Osteocyte (in vitro differentiated cells): ENCODE data around the gene SLC13A3. TPM values are rescaled to one million over a fixed set of nuclear protein-coding genes. Genes with fewer than 3 reads are reported as not detected.

ENCODE experiments used
- DNase-seq: peaks from one replicate; pipeline ENCODE4 v3.0.0; 2021; ENCODE audit warnings: mixed read lengths; ENCODE audit not compliant: unreplicated experiment; ENCODE audit errors: extremely low spot score
- H3K27ac Mint-ChIP-seq: one replicate; pipeline ENCODE4 v1.8.0; 2021; ENCODE audit warnings: mild to moderate bottlenecking, mixed read lengths; ENCODE audit not compliant: unreplicated experiment
- H3K27me3 Mint-ChIP-seq: one replicate; pipeline ENCODE4 v1.8.0; 2021; ENCODE audit warnings: mixed read lengths; ENCODE audit not compliant: unreplicated experiment
- H3K36me3 Mint-ChIP-seq: one replicate; pipeline ENCODE4 v1.8.0; 2021; ENCODE audit warnings: mixed read lengths; ENCODE audit not compliant: unreplicated experiment
- H3K4me1 Mint-ChIP-seq: one replicate; pipeline ENCODE4 v1.8.0; 2021; ENCODE audit warnings: mixed read lengths; ENCODE audit not compliant: unreplicated experiment
- H3K4me3 Mint-ChIP-seq: one replicate; pipeline ENCODE4 v1.8.0; 2021; ENCODE audit warnings: mild to moderate bottlenecking, moderate library complexity, mixed read lengths; ENCODE audit not compliant: unreplicated experiment
- H3K9me3 Mint-ChIP-seq: one replicate; pipeline ENCODE4 v1.8.0; 2021; ENCODE audit warnings: mixed read lengths; ENCODE audit not compliant: unreplicated experiment
- total RNA-seq: library from RNA; stranded (reverse); gene quantifications from 2 replicates; pipeline ENCODE4 v1.2.1, GENCODE V29; 2021
- TF ChIP-seq, protein P1 (sequence below): fragments of 200-600 bp; sonication (generic); IDR thresholded peaks from 2 replicates; pipeline ENCODE4 v1.5.0; 2021; ENCODE audit warnings: antibody characterized with exemption, mild to moderate bottlenecking, moderate library complexity

The SLC13A3 gene
- total RNA-seq, 1 donor from 2014 or later, result 1.8 TPM

DNA sequence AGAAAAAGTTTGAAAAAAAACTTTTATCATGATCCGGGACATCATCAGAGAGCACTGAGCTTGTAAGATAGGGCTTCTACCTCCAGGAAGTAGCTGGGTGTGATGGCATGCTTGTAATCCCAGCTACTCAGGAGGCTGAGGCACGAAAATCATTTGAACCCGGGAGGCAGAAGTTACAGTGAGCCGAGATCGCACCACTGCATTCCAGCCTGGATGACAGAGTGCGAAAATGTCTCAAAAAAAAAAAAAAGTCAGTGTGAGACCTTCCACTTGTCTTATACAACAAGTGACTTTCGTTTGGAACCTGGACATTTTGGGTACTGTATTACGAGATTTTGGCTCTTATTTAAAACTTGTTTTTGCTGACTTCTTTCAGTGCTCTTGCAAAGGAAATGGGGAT lies 5.9 kb upstream of the SLC13A3 start:
- no peaks in the 10 kb centered on the region for H3K36me3 Mint-ChIP-seq
- peaks cover 15% of the 10 kb centered on the region for H3K27me3 Mint-ChIP-seq
- H3K27ac Mint-ChIP-seq, result no peak overlapping the region
- peaks cover 16% of the 10 kb centered on the region for H3K9me3 Mint-ChIP-seq
- TF ChIP-seq, protein P1, sequence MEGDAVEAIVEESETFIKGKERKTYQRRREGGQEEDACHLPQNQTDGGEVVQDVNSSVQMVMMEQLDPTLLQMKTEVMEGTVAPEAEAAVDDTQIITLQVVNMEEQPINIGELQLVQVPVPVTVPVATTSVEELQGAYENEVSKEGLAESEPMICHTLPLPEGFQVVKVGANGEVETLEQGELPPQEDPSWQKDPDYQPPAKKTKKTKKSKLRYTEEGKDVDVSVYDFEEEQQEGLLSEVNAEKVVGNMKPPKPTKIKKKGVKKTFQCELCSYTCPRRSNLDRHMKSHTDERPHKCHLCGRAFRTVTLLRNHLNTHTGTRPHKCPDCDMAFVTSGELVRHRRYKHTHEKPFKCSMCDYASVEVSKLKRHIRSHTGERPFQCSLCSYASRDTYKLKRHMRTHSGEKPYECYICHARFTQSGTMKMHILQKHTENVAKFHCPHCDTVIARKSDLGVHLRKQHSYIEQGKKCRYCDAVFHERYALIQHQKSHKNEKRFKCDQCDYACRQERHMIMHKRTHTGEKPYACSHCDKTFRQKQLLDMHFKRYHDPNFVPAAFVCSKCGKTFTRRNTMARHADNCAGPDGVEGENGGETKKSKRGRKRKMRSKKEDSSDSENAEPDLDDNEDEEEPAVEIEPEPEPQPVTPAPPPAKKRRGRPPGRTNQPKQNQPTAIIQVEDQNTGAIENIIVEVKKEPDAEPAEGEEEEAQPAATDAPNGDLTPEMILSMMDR, result no peak
- DNase-seq, result no peak
- H3K4me1 Mint-ChIP-seq, result no peaks in the 10 kb centered on the region
- H3K4me3 Mint-ChIP-seq, result no peak overlapping the region

DNA sequence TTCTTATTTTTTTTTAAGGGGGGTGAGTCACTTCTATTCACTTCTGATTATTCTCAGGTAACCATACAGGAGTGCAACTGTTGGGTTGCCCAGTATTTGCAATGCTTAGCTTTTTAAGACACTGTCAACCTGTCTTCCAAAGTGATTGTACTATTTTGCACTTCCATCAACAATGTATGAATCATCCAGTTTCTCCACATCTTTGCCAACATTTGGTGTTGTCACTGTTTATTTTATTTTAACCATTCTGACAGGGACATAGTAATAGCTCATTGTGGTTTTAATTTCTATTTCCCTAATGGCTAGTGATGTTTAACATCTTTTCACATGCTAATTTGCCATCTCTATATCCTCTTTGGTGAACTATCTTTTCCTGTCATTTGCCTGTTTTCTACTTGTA lies 1.4 kb upstream of the SLC13A3 start:
- Mint-ChIP-seq H3K4me1 (no peaks in the 10 kb centered on the region), H3K4me3 (no peak overlapping the region), H3K36me3 (no peaks in the 10 kb centered on the region), H3K27ac (no peak overlapping the region), H3K9me3 (peaks cover 4% of the 10 kb centered on the region), H3K27me3 (peaks cover 46% of the 10 kb centered on the region)
- TF ChIP-seq, protein P1, result no peak
- DNase-seq, result no peak

DNA sequence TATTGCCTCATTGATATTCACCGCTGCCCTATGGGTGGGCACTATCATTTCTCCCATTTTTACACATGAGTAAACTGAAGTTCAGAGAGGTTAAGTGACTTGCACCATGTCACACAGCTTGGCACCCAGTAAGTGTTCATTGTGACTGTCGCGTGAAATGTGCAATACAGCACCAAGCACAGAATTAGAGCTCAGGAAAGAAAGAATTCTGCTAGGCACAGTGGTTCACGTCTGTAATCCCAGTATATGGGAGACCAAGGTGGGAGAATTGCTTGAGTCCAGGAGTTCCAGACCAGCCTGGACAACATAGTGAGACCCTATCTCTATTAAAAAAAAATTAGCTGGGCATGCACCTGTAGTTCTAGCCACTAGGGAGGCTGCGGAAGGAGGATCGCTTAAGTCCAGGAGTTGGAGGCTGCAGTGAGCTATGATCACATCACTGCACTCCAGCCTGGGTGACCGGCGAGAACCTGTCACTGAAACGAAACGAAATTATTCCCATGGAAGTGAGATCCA lies 626 bp downstream of the SLC13A3 start:
- H3K27ac Mint-ChIP-seq, result no peak overlapping the region
- H3K27me3 Mint-ChIP-seq, result peaks cover 58% of the 10 kb centered on the region
- no peak overlapping the region for H3K4me3 Mint-ChIP-seq
- no peak for DNase-seq
- H3K36me3 Mint-ChIP-seq, result no peaks in the 10 kb centered on the region
- H3K4me1 Mint-ChIP-seq, result no peaks in the 10 kb centered on the region
- no peaks in the 10 kb centered on the region for H3K9me3 Mint-ChIP-seq
- TF ChIP-seq, protein P1, result no peak

DNA sequence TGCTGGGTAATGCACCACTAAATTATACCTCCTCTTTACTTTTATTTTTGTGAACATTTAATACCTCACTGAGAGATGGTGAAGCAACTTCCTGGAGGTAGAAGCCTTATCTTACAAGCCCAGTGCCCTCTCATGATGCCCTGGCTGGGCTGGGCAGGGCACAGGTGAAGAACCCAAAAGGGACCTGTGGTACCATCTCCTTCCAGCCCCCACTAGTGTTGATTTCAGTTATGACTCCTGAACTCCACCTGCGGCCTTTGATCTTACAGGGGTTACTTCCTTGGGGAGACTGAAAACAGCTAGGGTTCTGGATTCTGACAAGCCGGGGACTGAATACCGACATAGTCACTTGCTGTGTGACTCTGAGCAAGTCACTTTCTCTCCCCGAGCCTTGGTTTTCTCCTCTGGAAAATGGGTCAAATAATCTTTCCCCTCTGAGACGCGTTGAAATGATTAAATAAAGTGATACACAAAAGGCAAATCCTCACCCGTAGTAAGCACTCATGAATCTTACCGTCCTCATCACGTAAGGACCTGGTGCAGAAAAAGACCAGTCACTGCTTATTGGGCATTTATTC lies 1.2 kb downstream of the SLC13A3 start:
- peak; percentile 54 for DNase-seq
- Mint-ChIP-seq H3K27me3 (peaks cover 64% of the 10 kb centered on the region), H3K9me3 (no peaks in the 10 kb centered on the region), H3K4me3 (no peak overlapping the region), H3K27ac (no peak overlapping the region), H3K4me1 (no peaks in the 10 kb centered on the region), H3K36me3 (no peaks in the 10 kb centered on the region)
- TF ChIP-seq, protein P1, result no peak

DNA sequence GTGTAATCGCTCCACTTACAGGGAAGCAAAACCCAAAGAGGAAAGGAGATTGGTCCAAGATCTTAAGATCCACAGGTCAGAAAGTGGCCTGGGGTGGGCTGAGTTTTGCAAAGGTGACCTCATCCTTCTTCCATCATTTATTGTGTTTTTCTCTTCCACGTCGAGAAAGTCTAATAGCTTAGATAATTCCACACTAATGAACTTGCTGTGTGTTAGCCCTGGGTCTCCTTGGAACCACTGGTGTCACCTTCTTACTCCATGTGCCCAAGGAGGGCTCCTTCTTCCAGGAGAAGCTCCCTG lies 1.7 kb downstream of the SLC13A3 start:
- no peaks in the 10 kb centered on the region for H3K36me3 Mint-ChIP-seq

More for the DNA sequence above, 1.7 kb downstream of the SLC13A3 start:
- DNase-seq, result no peak
- Mint-ChIP-seq H3K9me3 (no peaks in the 10 kb centered on the region), H3K4me1 (no peaks in the 10 kb centered on the region), H3K27me3 (peaks cover 66% of the 10 kb centered on the region), H3K4me3 (no peak overlapping the region), H3K27ac (no peak overlapping the region)
- TF ChIP-seq, protein P1, result no peak
